ENCODE data around the gene SASH1. TPM values are rescaled to one million over a fixed set of nuclear protein-coding genes. Genes with fewer than 3 reads are reported as not detected.
"Not testable (repeated sequence)": the region's sequence is repeated elsewhere in the genome, so short reads cannot be mapped to it uniquely, and the experiment has no call there.

SASH1 gene
- total RNA-seq, 1 experiment from 2014 or later = 33.2 TPM

- Histone ChIP-seq H2BK15ac (ENCODE audit: low read depth, low read length) (no peak overlapping the region), H3K27me3 (ENCODE audit: insufficient read depth, low read length) (no peaks in the 10 kb centered on the region), H3K4me1 (ENCODE audit: insufficient read depth, low read length) (peaks cover 14% of the 10 kb centered on the region), H3K79me2 (ENCODE audit: insufficient read depth, low read length) (peaks cover 2% of the 10 kb centered on the region; the same call in 1 of the 2 replicates), H4K8ac (replicated peaks; ENCODE audit: insufficient read length, low read depth, low read length) (no peak overlapping the region), H4K5ac (ENCODE audit: insufficient read length, low read depth, low read length) (no peak overlapping the region), H3K23me2 (ENCODE audit: insufficient read length, low read depth, low read length, poor library complexity, severe bottlenecking) (peaks cover 7% of the 10 kb centered on the region), H3K18ac (ENCODE audit: insufficient read length, low read depth, low read length) (no peak overlapping the region), H3K4me2 (ENCODE audit: insufficient read depth, insufficient read length, low read length) (no peak overlapping the region), H4K20me1 (ENCODE audit: control insufficient read depth, insufficient read depth, insufficient read length) (no peaks in the 10 kb centered on the region), H2AFZ (ENCODE audit: low read length) (no peak overlapping the region), H3K14ac (ENCODE audit: insufficient read depth, low read length) (no peak overlapping the region), H3K9me3 (ENCODE audit: control insufficient read depth, low read depth, low read length) (no peaks in the 10 kb centered on the region), H4K91ac (ENCODE audit: insufficient read length, low read depth, low read length) (no peak overlapping the region), H3K79me1 (ENCODE audit: insufficient read depth, low read depth, low read length, poor library complexity, severe bottlenecking) (no peaks in the 10 kb centered on the region), H3K9ac (ENCODE audit: extremely low read depth, insufficient read length, low read length) (no peak overlapping the region), H3K23ac (ENCODE audit: insufficient read length, low read depth, low read length) (no peak overlapping the region), H2BK20ac (ENCODE audit: low read depth, low read length, poor library complexity, severe bottlenecking) (no peak overlapping the region), H2BK5ac (ENCODE audit: insufficient read length, low read length) (no peak overlapping the region), H3K56ac (ENCODE audit: insufficient read length, low read depth, low read length) (no peak overlapping the region), H2BK12ac (ENCODE audit: insufficient read length, low read depth, low read length) (no peak overlapping the region), H3K4ac (ENCODE audit: low read depth, low read length) (no peak overlapping the region), H2AK5ac (ENCODE audit: insufficient read length, low read length) (no peak overlapping the region), H3T11ph (ENCODE audit: low read length) (peak overlapping the region; percentile 36), H2BK120ac (ENCODE audit: low read depth, low read length, poor library complexity, severe bottlenecking) (no peak overlapping the region), H3K27ac (ENCODE audit: insufficient read length, low read depth, low read length) (no peak overlapping the region)
- Mint-ChIP-seq H3K9me3 (no peaks in the 10 kb centered on the region), H3K36me3 (ENCODE audit: insufficient read depth in 1 of 3, low read depth in 3 of 3) (peaks cover 0 to 8% (median 0%) of the 10 kb centered on the region in 3 experiments; a peak in 4 of 7 replicates), H3K27ac (peak overlapping the region in 1 of 3 experiments; percentile 82; a peak in 2 of 7 replicates), H3K27me3 (ENCODE audit: low read depth) (no peaks in the 10 kb centered on the region), H3K4me3 (no peak overlapping the region), H3K4me1 (peaks cover 50 to 53% of the 10 kb centered on the region in 2 experiments)
- WGBS (ENCODE audit: extremely low coverage, insufficient read length, low lambda C conversion rate) = no CpG with 5 or more reads among the region's 1 CpG
- no peak for TF ChIP-seq CTCF (conservative IDR thresholded peaks at IDR 0.05)
- no peak for DNase-seq
These were observed 8.7 kb downstream of the SASH1 start for GRCh38 chr6:148351309-148351708.

GRCh38 chr6:148352421-148352820 is 9.8 kb downstream of the SASH1 start:
- not testable (repeated sequence) for H2BK20ac ChIP-seq (ENCODE audit: low read depth, low read length, poor library complexity, severe bottlenecking); H3K79me1 ChIP-seq (ENCODE audit: insufficient read depth, low read depth, low read length, poor library complexity, severe bottlenecking); H3K23ac ChIP-seq (ENCODE audit: insufficient read length, low read depth, low read length); H3K4ac ChIP-seq (ENCODE audit: low read depth, low read length); H3K4me1 ChIP-seq (ENCODE audit: insufficient read depth, low read length); H3K79me2 ChIP-seq (ENCODE audit: insufficient read depth, low read length); H2BK15ac ChIP-seq (ENCODE audit: low read depth, low read length); H2BK12ac ChIP-seq (ENCODE audit: insufficient read length, low read depth, low read length); H3T11ph ChIP-seq (ENCODE audit: low read length); H3K27me3 ChIP-seq (ENCODE audit: insufficient read depth, low read length); H3K14ac ChIP-seq (ENCODE audit: insufficient read depth, low read length); H3K4me3 Mint-ChIP-seq; H3K18ac ChIP-seq (ENCODE audit: insufficient read length, low read depth, low read length); H3K27ac Mint-ChIP-seq; H3K9me3 ChIP-seq (ENCODE audit: control insufficient read depth, low read depth, low read length); H4K20me1 ChIP-seq (ENCODE audit: control insufficient read depth, insufficient read depth, insufficient read length); H3K9ac ChIP-seq (ENCODE audit: extremely low read depth, insufficient read length, low read length); H2BK5ac ChIP-seq (ENCODE audit: insufficient read length, low read length); H3K27me3 Mint-ChIP-seq (ENCODE audit: low read depth); H2AFZ ChIP-seq (ENCODE audit: low read length); H3K9me3 Mint-ChIP-seq; H3K27ac ChIP-seq (ENCODE audit: insufficient read length, low read depth, low read length); H4K8ac ChIP-seq (replicated peaks; ENCODE audit: insufficient read length, low read depth, low read length); H3K56ac ChIP-seq (ENCODE audit: insufficient read length, low read depth, low read length); H2AK5ac ChIP-seq (ENCODE audit: insufficient read length, low read length); H3K23me2 ChIP-seq (ENCODE audit: insufficient read length, low read depth, low read length, poor library complexity, severe bottlenecking); H4K91ac ChIP-seq (ENCODE audit: insufficient read length, low read depth, low read length); H4K5ac ChIP-seq (ENCODE audit: insufficient read length, low read depth, low read length); H3K36me3 Mint-ChIP-seq (ENCODE audit: insufficient read depth in 1 of 3, low read depth in 3 of 3); H2BK120ac ChIP-seq (ENCODE audit: low read depth, low read length, poor library complexity, severe bottlenecking); H3K4me2 ChIP-seq (ENCODE audit: insufficient read depth, insufficient read length, low read length); DNase-seq
- WGBS (ENCODE audit: extremely low coverage, insufficient read length, low lambda C conversion rate) = no CpG with 5 or more reads among the region's 7 CpGs
- H3K4me1 Mint-ChIP-seq = peaks cover 47 to 48% of the 10 kb centered on the region in 2 experiments
